Vagina (tissue), 2 donors: ENCODE measurements around the gene THRA. TPM values are rescaled to one million over a fixed set of nuclear protein-coding genes. Genes with fewer than 3 reads are reported as not detected.
A peak's percentile ranks its signal among the peaks of the same experiment; 100 is the strongest.

Experiments used
- DNase-seq, 2 donors: peaks; one replicate each; pipeline ENCODE4 v3.0.0-alpha.2; 2017; ENCODE audit errors: extremely low spot score in 2 of 2
- H3K27ac ChIP-seq: fragments of 200-600 bp; sonication (generic); one replicate; pipeline ENCODE4 v1.5.1; 2019
- H3K27me3 ChIP-seq: fragments of 200-600 bp; sonication (generic); one replicate; pipeline ENCODE4 v1.5.1; 2019
- H3K36me3 ChIP-seq, 2 donors: fragments of 200-600 bp; sonication (generic); one replicate each; pipeline ENCODE4 v1.5.1; 2017 to 2019
- H3K4me1 ChIP-seq: fragments of 200-600 bp; sonication (generic); one replicate; pipeline ENCODE4 v1.5.1; 2019
- H3K4me3 ChIP-seq, 2 donors: fragments of 200-600 bp; sonication (generic); 1 replicate in 1 of 2; 2 replicates in 1 of 2; pipeline ENCODE4 v1.5.1; 2016 to 2019
- H3K9me3 ChIP-seq: fragments of 200-600 bp; sonication (generic); one replicate; pipeline ENCODE4 v1.5.1; 2019
- CTCF ChIP-seq, 3 experiments: fragments of 450-650 bp in 2 of 3; fragments of 200-600 bp in 1 of 3; sonication (generic) in 1 of 3; IDR thresholded peaks; one replicate each; pipeline ENCODE4 v1.5.1; 2017 to 2019; ENCODE audit warnings: antibody characterized with exemption in 3 of 3, mild to moderate bottlenecking in 2 of 3, moderate library complexity in 2 of 3
- POLR2A ChIP-seq, 2 donors: fragments of 450-650 bp; IDR thresholded peaks; one replicate each; pipeline ENCODE4 v1.6.1; 2017; ENCODE audit warnings: antibody characterized with exemption in 2 of 2, mild to moderate bottlenecking in 2 of 2, moderate library complexity in 2 of 2
- POLR2AphosphoS5 ChIP-seq, 2 donors: sonication (generic); formaldehyde crosslinking; IDR thresholded peaks; one replicate each; pipeline ENCODE4 v1.9.0; 2017; ENCODE audit warnings: antibody characterized with exemption in 2 of 2, mild to moderate bottlenecking in 2 of 2, low read depth in 1 of 2; ENCODE audit not compliant: insufficient read depth in 1 of 2
- intact Hi-C: fragments of 100-400 bp; cut with DNase I; formaldehyde crosslinking; loops from one replicate; pipeline ENCODE4 v1.15.1; 2023
- total RNA-seq: library from RNA; depleted of rRNA; stranded (reverse); fragments of >200 nt; gene quantifications from one replicate; pipeline ENCODE4 v1.2.3, GENCODE V29; 2016

Gene THRA
- total RNA-seq, 1 donor from 2014 or later, result 40.3 TPM

- H3K36me3 ChIP-seq, result peaks cover 0 to 67% of the 10 kb centered on the region in 2 donors
- no peak overlapping the region for H3K4me3 ChIP-seq
- peak overlapping the region; percentile 98 for H3K27ac ChIP-seq
- TF ChIP-seq POLR2A (IDR thresholded peaks at IDR 0.05) (no peak), CTCF (IDR thresholded peaks at IDR 0.05) (no peak)
- no peaks in the 10 kb centered on the region for H3K27me3 ChIP-seq
- H3K4me1 ChIP-seq, result peaks cover 77% of the 10 kb centered on the region
- no peaks in the 10 kb centered on the region for H3K9me3 ChIP-seq
- peak in 1 of 2 donors; percentile 87 for DNase-seq
- intact Hi-C loops, result no loop called here
Measured at GRCh38 chr17:40092581-40092980, 29.8 kb downstream of the THRA start.

GRCh38 chr17:40093005-40093579 is 30.3 kb downstream of the THRA start:
- no peaks in the 10 kb centered on the region for H3K27me3 ChIP-seq
- intact Hi-C loops, result no loop called here
- H3K27ac ChIP-seq, result peak overlapping the region; percentile 98
- H3K4me3 ChIP-seq, result no peak overlapping the region
- no peaks in the 10 kb centered on the region for H3K9me3 ChIP-seq
- peaks cover 0 to 62% of the 10 kb centered on the region in 2 donors for H3K36me3 ChIP-seq
- H3K4me1 ChIP-seq, result peaks cover 82% of the 10 kb centered on the region
- peak in 1 of 2 donors; percentile 86 for DNase-seq
- TF ChIP-seq POLR2AphosphoS5 (IDR thresholded peaks at IDR 0.05; ENCODE audit: insufficient read depth in 1 of 2, low read depth in 1 of 2), result peak in 1 of 2 donors; percentile 27
- TF ChIP-seq POLR2A (IDR thresholded peaks at IDR 0.05), result no peak
- no peak for TF ChIP-seq CTCF (IDR thresholded peaks at IDR 0.05)

- Histone ChIP-seq H3K36me3 (peaks cover 0 to 56% of the 10 kb centered on the region in 2 donors), H3K27ac (peak overlapping the region; percentile 98), H3K9me3 (no peaks in the 10 kb centered on the region), H3K27me3 (no peaks in the 10 kb centered on the region), H3K4me3 (no peak overlapping the region), H3K4me1 (peaks cover 88% of the 10 kb centered on the region)
- no peak for TF ChIP-seq POLR2AphosphoS5 (IDR thresholded peaks at IDR 0.05; ENCODE audit: insufficient read depth in 1 of 2, low read depth in 1 of 2)
- TF ChIP-seq CTCF (IDR thresholded peaks at IDR 0.05), result no peak
- no peak for TF ChIP-seq POLR2A (IDR thresholded peaks at IDR 0.05)
- intact Hi-C loops, result no loop called here
- DNase-seq, result peak in 1 of 2 donors; percentile 89
Measured at GRCh38 chr17:40093580-40094201, 30.9 kb downstream of the THRA start.

GRCh38 chr17:40094874-40095273 is 32.1 kb downstream of the THRA start:
- DNase-seq, result peak in 1 of 2 donors; percentile 86
- peaks cover 87% of the 10 kb centered on the region for H3K4me1 ChIP-seq
- no peaks in the 10 kb centered on the region for H3K9me3 ChIP-seq
- H3K27me3 ChIP-seq, result no peaks in the 10 kb centered on the region
- H3K36me3 ChIP-seq, result peaks cover 0 to 47% of the 10 kb centered on the region in 2 donors
- TF ChIP-seq POLR2AphosphoS5 (IDR thresholded peaks at IDR 0.05; ENCODE audit: insufficient read depth in 1 of 2, low read depth in 1 of 2), result peak in 1 of 2 donors; percentile 40
- TF ChIP-seq POLR2A (IDR thresholded peaks at IDR 0.05), result no peak
- TF ChIP-seq CTCF (IDR thresholded peaks at IDR 0.05), result no peak
- H3K4me3 ChIP-seq, result no peak overlapping the region
- intact Hi-C loops, result no loop called here
- peak overlapping the region; percentile 98 for H3K27ac ChIP-seq

GRCh38 chr17:40095351-40095943 is 32.7 kb downstream of the THRA start:
- H3K36me3 ChIP-seq, result peaks cover 0 to 47% of the 10 kb centered on the region in 2 donors
- no peaks in the 10 kb centered on the region for H3K9me3 ChIP-seq
- H3K27me3 ChIP-seq, result no peaks in the 10 kb centered on the region
- no peak for TF ChIP-seq POLR2A (IDR thresholded peaks at IDR 0.05)
- no peak for TF ChIP-seq CTCF (IDR thresholded peaks at IDR 0.05)
- TF ChIP-seq POLR2AphosphoS5 (IDR thresholded peaks at IDR 0.05; ENCODE audit: insufficient read depth in 1 of 2, low read depth in 1 of 2), result no peak
- intact Hi-C loops, result no loop called here
- H3K4me1 ChIP-seq, result peaks cover 82% of the 10 kb centered on the region
- peak in 1 of 2 donors; percentile 91 for DNase-seq
- no peak overlapping the region for H3K4me3 ChIP-seq
- H3K27ac ChIP-seq, result peak overlapping the region; percentile 98
